GM12878 (cell line): ENCODE measurements around the gene SMARCC2. TPM values are rescaled to one million over a fixed set of nuclear protein-coding genes. Genes with fewer than 3 reads are reported as not detected.
A peak's percentile ranks its signal among the peaks of the same experiment; 100 is the strongest.

ENCODE experiments used
- CBX5 ChIP-seq: sonication (generic); IDR thresholded peaks from 2 replicates; pipeline ENCODE4 v1.6.1; 2016; ENCODE audit warnings: low read depth, moderate library complexity, mild to moderate bottlenecking, inconsistent platforms
- CHD1 ChIP-seq: IDR thresholded peaks from 2 replicates; pipeline ENCODE4 v1.6.1; 2012; ENCODE audit warnings: low read depth, low read length, improper control_type of control experiment
- CHD2 ChIP-seq: IDR thresholded peaks from 2 replicates; pipeline ENCODE4 v1.6.1; 2011; ENCODE audit warnings: low read depth, low read length, improper control_type of control experiment, borderline replicate concordance
- EGR1 ChIP-seq, 2 experiments: IDR thresholded peaks; 1 replicate in 1 of 2; 2 replicates in 1 of 2; pipeline ENCODE4 v1.6.1; 2011 to 2012; ENCODE audit warnings: low read depth in 2 of 2, low read length in 2 of 2, borderline replicate concordance in 1 of 2, mild to moderate bottlenecking in 1 of 2, moderate library complexity in 1 of 2
- ESRRA ChIP-seq: IDR thresholded peaks from 2 replicates; pipeline ENCODE4 v1.6.1; 2012; ENCODE audit warnings: mild to moderate bottlenecking, low read length, improper control_type of control experiment
- FOS ChIP-seq: IDR thresholded peaks from 3 replicates; pipeline ENCODE4 v1.6.1; 2011; ENCODE audit warnings: borderline replicate concordance; ENCODE audit not compliant: insufficient read length; ENCODE audit errors: extremely low read depth
- FOXK2 ChIP-seq: fragments of 450-650 bp; IDR thresholded peaks from 2 replicates; pipeline ENCODE4 v1.6.1; 2017; ENCODE audit warnings: mild to moderate bottlenecking, moderate library complexity
- GABPA ChIP-seq: IDR thresholded peaks from 2 replicates; pipeline ENCODE4 v1.6.1; 2014; ENCODE audit warnings: antibody characterized with exemption, low read depth, mild to moderate bottlenecking, inconsistent platforms
- HCFC1 ChIP-seq: fragments of 150-350 bp; IDR thresholded peaks from 2 replicates; pipeline ENCODE4 v1.6.1; 2014; ENCODE audit warnings: low read length
- HDAC6 ChIP-seq: fragments of 200-600 bp; sonication (generic); IDR thresholded peaks from one replicate; pipeline ENCODE4 v1.8.0; 2017; ENCODE audit warnings: antibody characterized with exemption; ENCODE audit not compliant: unreplicated experiment
- IRF4 ChIP-seq: IDR thresholded peaks from 2 replicates; pipeline ENCODE4 v1.6.1; 2011; ENCODE audit warnings: low read depth, low read length
- NFYA ChIP-seq: IDR thresholded peaks from 2 replicates; pipeline ENCODE4 v1.6.1; 2011; ENCODE audit warnings: low read depth, mild to moderate bottlenecking, low read length, improper control_type of control experiment, borderline replicate concordance
- RAD51 ChIP-seq: fragments of 450-650 bp; IDR thresholded peaks from 2 replicates; pipeline ENCODE4 v1.6.1; 2016; ENCODE audit warnings: moderate library complexity, mild to moderate bottlenecking, inconsistent platforms
- RELB ChIP-seq: fragments of 450-650 bp; IDR thresholded peaks from 2 replicates; pipeline ENCODE4 v1.6.1; 2017; ENCODE audit warnings: low read depth, mild to moderate bottlenecking, moderate library complexity
- SRF ChIP-seq, 2 experiments: IDR thresholded peaks; 2 replicates each; pipeline ENCODE4 v1.6.1; 2011; ENCODE audit warnings: low read depth in 2 of 2, low read length in 2 of 2, mild to moderate bottlenecking in 1 of 2, moderate library complexity in 1 of 2
- STAT3 ChIP-seq: IDR thresholded peaks from 2 replicates; pipeline ENCODE4 v1.6.1; 2011; ENCODE audit warnings: low read depth, low read length, improper control_type of control experiment
- WRNIP1 ChIP-seq: IDR thresholded peaks from 2 replicates; pipeline ENCODE4 v1.6.1; 2011; ENCODE audit warnings: low read depth, low read length, improper control_type of control experiment, borderline replicate concordance
- ZBTB33 ChIP-seq: fragments of 450-650 bp; IDR thresholded peaks from 2 replicates; pipeline ENCODE4 v1.6.1; 2017; ENCODE audit warnings: mild to moderate bottlenecking
- ZNF217 ChIP-seq: fragments of 450-650 bp; IDR thresholded peaks from 2 replicates; pipeline ENCODE4 v1.6.1; 2017; ENCODE audit warnings: antibody characterized with exemption, mild to moderate bottlenecking
- polyA plus RNA-seq, 11 experiments: library from polyadenylated mRNA; depleted of rRNA in 4 of 11; unstranded in 6 of 11; stranded (reverse) in 5 of 11; fragments of >200 nt; fragmentation: Nextera tagmentation in 4 of 11; fragmentation: Illumina TruSeq in 1 of 11; extraction: Ambion mirVana in 4 of 11; extraction: Trizol in 1 of 11; gene quantifications; 1 replicate in 1 of 11; 2 replicates in 10 of 11; pipeline versions ENCODE4 v1.2.1 to v1.2.3, GENCODE V29; 2011 to 2016; ENCODE audit warnings: inconsistent platforms in 2 of 11, missing spikeins in 2 of 11, low read depth in 1 of 11
- total RNA-seq, 4 experiments: library from RNA; depleted of rRNA in 3 of 4; stranded (reverse); fragments of >200 nt in 3 of 4; fragmentation: Illumina TruSeq in 1 of 4; extraction: Trizol in 1 of 4; gene quantifications; 2 replicates each; pipeline versions ENCODE4 v1.2.1 to v1.2.3, GENCODE V29; 2013 to 2021
- TF ChIP-seq, protein P1 (sequence below): fragments of 450-650 bp; IDR thresholded peaks from 2 replicates; pipeline ENCODE4 v1.6.1; 2017; ENCODE audit warnings: mild to moderate bottlenecking, moderate library complexity
- TF ChIP-seq, protein P2 (sequence below), 3 experiments: IDR thresholded peaks in 2 of 3; conservative IDR thresholded peaks in 1 of 3; 2 replicates each; pipeline ENCODE4 v1.5.1; 2011; ENCODE audit warnings: low read depth in 3 of 3, low read length in 3 of 3, mild to moderate bottlenecking in 3 of 3, control low read depth in 2 of 3, moderate library complexity in 2 of 3, inconsistent platforms in 1 of 3, mixed read lengths in 1 of 3; ENCODE audit not compliant: control insufficient read depth in 2 of 3, insufficient read depth in 1 of 3; ENCODE audit errors: extremely low read depth in 1 of 3

The SMARCC2 gene
- total and polyA plus RNA-seq, 10 of the 15 experiments (the other 5 are each of a cell fraction or from before 2014, with no cell fraction given): 13.6 to 71.2 (median 42.3) TPM

DNA sequence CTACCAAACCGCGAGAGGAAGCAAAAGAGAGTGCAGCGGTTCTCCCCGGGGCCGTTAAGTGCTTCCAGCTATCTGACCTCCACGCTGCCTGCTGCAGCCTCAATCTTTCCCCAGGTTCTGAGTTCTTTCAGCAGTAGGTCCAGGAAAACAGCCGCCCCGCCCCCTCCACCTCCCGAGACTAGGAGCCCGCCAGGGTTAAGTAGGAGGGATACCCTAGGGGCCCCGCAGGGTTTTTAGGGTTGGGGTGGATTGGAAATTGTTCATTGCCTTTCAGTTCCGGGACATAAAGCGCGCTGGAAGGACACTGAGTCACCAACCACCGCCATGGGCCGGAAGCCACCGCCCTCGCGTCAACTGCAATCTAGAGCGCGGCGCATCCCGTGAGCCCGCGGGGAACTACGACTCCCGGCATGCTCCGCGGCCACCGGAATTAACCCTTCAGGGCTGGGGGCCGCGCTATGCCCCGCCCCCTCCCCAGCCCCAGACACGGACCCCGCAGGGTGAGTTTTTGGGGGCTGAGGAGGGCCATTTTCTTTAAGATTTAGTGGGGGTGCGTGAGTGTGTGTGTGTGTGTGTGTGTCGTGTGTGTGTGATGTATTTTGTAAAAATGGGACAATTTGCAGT is 37.0 kb downstream of the SMARCC2 start, which contains the start of gene MYL6B (continued):
- TF ChIP-seq FOS: no peak
- TF ChIP-seq STAT3: no peak
- TF ChIP-seq ESRRA: no peak
- TF ChIP-seq CBX5: no peak
- TF ChIP-seq HDAC6: no peak
- TF ChIP-seq, protein P1, sequence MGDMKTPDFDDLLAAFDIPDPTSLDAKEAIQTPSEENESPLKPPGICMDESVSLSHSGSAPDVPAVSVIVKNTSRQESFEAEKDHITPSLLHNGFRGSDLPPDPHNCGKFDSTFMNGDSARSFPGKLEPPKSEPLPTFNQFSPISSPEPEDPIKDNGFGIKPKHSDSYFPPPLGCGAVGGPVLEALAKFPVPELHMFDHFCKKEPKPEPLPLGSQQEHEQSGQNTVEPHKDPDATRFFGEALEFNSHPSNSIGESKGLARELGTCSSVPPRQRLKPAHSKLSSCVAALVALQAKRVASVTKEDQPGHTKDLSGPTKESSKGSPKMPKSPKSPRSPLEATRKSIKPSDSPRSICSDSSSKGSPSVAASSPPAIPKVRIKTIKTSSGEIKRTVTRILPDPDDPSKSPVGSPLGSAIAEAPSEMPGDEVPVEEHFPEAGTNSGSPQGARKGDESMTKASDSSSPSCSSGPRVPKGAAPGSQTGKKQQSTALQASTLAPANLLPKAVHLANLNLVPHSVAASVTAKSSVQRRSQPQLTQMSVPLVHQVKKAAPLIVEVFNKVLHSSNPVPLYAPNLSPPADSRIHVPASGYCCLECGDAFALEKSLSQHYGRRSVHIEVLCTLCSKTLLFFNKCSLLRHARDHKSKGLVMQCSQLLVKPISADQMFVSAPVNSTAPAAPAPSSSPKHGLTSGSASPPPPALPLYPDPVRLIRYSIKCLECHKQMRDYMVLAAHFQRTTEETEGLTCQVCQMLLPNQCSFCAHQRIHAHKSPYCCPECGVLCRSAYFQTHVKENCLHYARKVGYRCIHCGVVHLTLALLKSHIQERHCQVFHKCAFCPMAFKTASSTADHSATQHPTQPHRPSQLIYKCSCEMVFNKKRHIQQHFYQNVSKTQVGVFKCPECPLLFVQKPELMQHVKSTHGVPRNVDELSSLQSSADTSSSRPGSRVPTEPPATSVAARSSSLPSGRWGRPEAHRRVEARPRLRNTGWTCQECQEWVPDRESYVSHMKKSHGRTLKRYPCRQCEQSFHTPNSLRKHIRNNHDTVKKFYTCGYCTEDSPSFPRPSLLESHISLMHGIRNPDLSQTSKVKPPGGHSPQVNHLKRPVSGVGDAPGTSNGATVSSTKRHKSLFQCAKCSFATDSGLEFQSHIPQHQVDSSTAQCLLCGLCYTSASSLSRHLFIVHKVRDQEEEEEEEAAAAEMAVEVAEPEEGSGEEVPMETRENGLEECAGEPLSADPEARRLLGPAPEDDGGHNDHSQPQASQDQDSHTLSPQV: no peak
- 0 out of 2 replicates have a peak, but pooled peaks have one; percentile 58 for TF ChIP-seq RELB
- TF ChIP-seq CHD1: no peak
- TF ChIP-seq FOXK2: no peak
- TF ChIP-seq, protein P2, sequence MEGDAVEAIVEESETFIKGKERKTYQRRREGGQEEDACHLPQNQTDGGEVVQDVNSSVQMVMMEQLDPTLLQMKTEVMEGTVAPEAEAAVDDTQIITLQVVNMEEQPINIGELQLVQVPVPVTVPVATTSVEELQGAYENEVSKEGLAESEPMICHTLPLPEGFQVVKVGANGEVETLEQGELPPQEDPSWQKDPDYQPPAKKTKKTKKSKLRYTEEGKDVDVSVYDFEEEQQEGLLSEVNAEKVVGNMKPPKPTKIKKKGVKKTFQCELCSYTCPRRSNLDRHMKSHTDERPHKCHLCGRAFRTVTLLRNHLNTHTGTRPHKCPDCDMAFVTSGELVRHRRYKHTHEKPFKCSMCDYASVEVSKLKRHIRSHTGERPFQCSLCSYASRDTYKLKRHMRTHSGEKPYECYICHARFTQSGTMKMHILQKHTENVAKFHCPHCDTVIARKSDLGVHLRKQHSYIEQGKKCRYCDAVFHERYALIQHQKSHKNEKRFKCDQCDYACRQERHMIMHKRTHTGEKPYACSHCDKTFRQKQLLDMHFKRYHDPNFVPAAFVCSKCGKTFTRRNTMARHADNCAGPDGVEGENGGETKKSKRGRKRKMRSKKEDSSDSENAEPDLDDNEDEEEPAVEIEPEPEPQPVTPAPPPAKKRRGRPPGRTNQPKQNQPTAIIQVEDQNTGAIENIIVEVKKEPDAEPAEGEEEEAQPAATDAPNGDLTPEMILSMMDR (IDR thresholded peaks at IDR 0.05 in 2 of 3, conservative IDR thresholded peaks at IDR 0.05 in 1 of 3; ENCODE audit: control insufficient read depth in 2 of 3, extremely low read depth in 1 of 3, insufficient read depth in 1 of 3, low read depth in 3 of 3, low read length in 3 of 3): no peak
- no peak for TF ChIP-seq EGR1 (IDR thresholded peaks at IDR 0.05; ENCODE audit: borderline replicate concordance in 1 of 2, low read depth in 2 of 2, low read length in 2 of 2)
- peak; percentile 84 for TF ChIP-seq CHD2
- no peak for TF ChIP-seq WRNIP1
- peak in 1 of 2 experiments; percentile 71; a peak in 1 of 4 replicates for TF ChIP-seq SRF (IDR thresholded peaks at IDR 0.05; ENCODE audit: low read depth in 2 of 2, low read length in 2 of 2)
- TF ChIP-seq ZBTB33: no peak
- TF ChIP-seq NFYA: no peak
- no peak for TF ChIP-seq IRF4
- TF ChIP-seq ZNF217: no peak
- peak; percentile 91 for TF ChIP-seq HCFC1
- TF ChIP-seq GABPA: peak; percentile 85
- no peak for TF ChIP-seq RAD51
